GM13977 (cell line): Measurements from ENCODE around the gene CDKN2B-AS1.

Experiments
- DNase-seq: peaks from one replicate; pipeline ENCODE4 v3.0.0; 2012; ENCODE audit warnings: low spot score
- CTCF ChIP-seq: IDR thresholded peaks from 2 replicates; pipeline ENCODE4 v1.5.1; 2012; ENCODE audit warnings: mild to moderate bottlenecking, control low read depth; ENCODE audit not compliant: insufficient read depth; ENCODE audit errors: extremely low read depth, missing control alignments
- in situ Hi-C: fragments of 300-500 bp; cut with MboI; formaldehyde crosslinking; loops from one replicate; pipeline ENCODE4 v1.12.0; 2022; ENCODE audit warnings: low sequenced_read_pairs, low pct_unique_long_range_greater_than_20kb, mixed read lengths, inconsistent platforms; ENCODE audit not compliant: unreplicated experiment

CDKN2B-AS1 gene

GRCh38 chr9:22040760-22041159 lies 46.2 kb downstream of the CDKN2B-AS1 start:
- TF ChIP-seq CTCF: no peak
- no peak for DNase-seq
- in situ Hi-C loops: loop anchor here (25.0 kb wide), 1 partner anchor 228 kb away; the partner anchor contains the start of gene MTAP

- TF ChIP-seq CTCF: no peak
- in situ Hi-C loops: loop anchor here (25.0 kb wide), 1 partner anchor 229 kb away; the partner anchor contains the start of gene MTAP
- DNase-seq: no peak
These were observed 46.8 kb downstream of the CDKN2B-AS1 start for GRCh38 chr9:22041344-22041743.

- DNase-seq: no peak
- no peak for TF ChIP-seq CTCF
- in situ Hi-C loops: loop anchor here (25.0 kb wide), 1 partner anchor 229 kb away; the partner anchor contains the start of gene MTAP
These were observed 47.2 kb downstream of the CDKN2B-AS1 start for GRCh38 chr9:22041775-22042174.

GRCh38 chr9:22043928-22044327 lies 49.3 kb downstream of the CDKN2B-AS1 start:
- TF ChIP-seq CTCF: no peak
- DNase-seq: no peak
- in situ Hi-C loops: loop anchor here (25.0 kb wide), 1 partner anchor 232 kb away; the partner anchor contains the start of gene MTAP

GRCh38 chr9:22044583-22044982 lies 50.0 kb downstream of the CDKN2B-AS1 start:
- in situ Hi-C loops: loop anchor here (25.0 kb wide), 1 partner anchor 232 kb away; the partner anchor contains the start of gene MTAP
- DNase-seq: no peak
- no peak for TF ChIP-seq CTCF

- in situ Hi-C loops: loop anchor here (25.0 kb wide), 1 partner anchor 233 kb away; the partner anchor contains the start of gene MTAP
- no peak for TF ChIP-seq CTCF
- DNase-seq: no peak
These were observed 50.8 kb downstream of the CDKN2B-AS1 start for GRCh38 chr9:22045423-22045822.
